ENCODE results near the gene CES1. TPM values are rescaled to one million over a fixed set of nuclear protein-coding genes. Genes with fewer than 3 reads are reported as not detected.
"Not testable (repeated sequence)": the region's sequence is repeated elsewhere in the genome, so short reads cannot be mapped to it uniquely, and the experiment has no call there.

The CES1 gene
- total RNA-seq, 1 donor from 2014 or later = 29.1 TPM

- TF ChIP-seq, protein P1, sequence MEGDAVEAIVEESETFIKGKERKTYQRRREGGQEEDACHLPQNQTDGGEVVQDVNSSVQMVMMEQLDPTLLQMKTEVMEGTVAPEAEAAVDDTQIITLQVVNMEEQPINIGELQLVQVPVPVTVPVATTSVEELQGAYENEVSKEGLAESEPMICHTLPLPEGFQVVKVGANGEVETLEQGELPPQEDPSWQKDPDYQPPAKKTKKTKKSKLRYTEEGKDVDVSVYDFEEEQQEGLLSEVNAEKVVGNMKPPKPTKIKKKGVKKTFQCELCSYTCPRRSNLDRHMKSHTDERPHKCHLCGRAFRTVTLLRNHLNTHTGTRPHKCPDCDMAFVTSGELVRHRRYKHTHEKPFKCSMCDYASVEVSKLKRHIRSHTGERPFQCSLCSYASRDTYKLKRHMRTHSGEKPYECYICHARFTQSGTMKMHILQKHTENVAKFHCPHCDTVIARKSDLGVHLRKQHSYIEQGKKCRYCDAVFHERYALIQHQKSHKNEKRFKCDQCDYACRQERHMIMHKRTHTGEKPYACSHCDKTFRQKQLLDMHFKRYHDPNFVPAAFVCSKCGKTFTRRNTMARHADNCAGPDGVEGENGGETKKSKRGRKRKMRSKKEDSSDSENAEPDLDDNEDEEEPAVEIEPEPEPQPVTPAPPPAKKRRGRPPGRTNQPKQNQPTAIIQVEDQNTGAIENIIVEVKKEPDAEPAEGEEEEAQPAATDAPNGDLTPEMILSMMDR (IDR thresholded peaks at IDR 0.05; ENCODE audit: borderline replicate concordance) = no peak
- no peaks in the 10 kb centered on the region for H3K4me1 ChIP-seq
- no peaks in the 10 kb centered on the region for H3K9me3 ChIP-seq (replicated peaks)
- DNase-seq = no peak
- intact Hi-C loops (cut with micrococcal nuclease) = no loop called here
- H3K4me3 ChIP-seq = no peak overlapping the region
- no peaks in the 10 kb centered on the region for H3K36me3 ChIP-seq
- H3K27ac ChIP-seq (replicated peaks) = no peak overlapping the region
- peaks cover 36% of the 10 kb centered on the region for H3K27me3 ChIP-seq (ENCODE audit: low read depth)
Measured at GRCh38 chr16:55871411-55872038, 38.6 kb upstream of the CES1 start.

- Histone ChIP-seq H3K27ac (replicated peaks) (no peak overlapping the region), H3K27me3 (ENCODE audit: low read depth) (peaks cover 21% of the 10 kb centered on the region), H3K4me3 (no peak overlapping the region), H3K9me3 (replicated peaks) (no peaks in the 10 kb centered on the region), H3K36me3 (no peaks in the 10 kb centered on the region), H3K4me1 (no peaks in the 10 kb centered on the region)
- DNase-seq = no peak
- intact Hi-C loops (cut with micrococcal nuclease) = no loop called here
- TF ChIP-seq, protein P1 (IDR thresholded peaks at IDR 0.05; ENCODE audit: borderline replicate concordance) = no peak
Measured at GRCh38 chr16:55868980-55869379, 36.1 kb upstream of the CES1 start.

DNA sequence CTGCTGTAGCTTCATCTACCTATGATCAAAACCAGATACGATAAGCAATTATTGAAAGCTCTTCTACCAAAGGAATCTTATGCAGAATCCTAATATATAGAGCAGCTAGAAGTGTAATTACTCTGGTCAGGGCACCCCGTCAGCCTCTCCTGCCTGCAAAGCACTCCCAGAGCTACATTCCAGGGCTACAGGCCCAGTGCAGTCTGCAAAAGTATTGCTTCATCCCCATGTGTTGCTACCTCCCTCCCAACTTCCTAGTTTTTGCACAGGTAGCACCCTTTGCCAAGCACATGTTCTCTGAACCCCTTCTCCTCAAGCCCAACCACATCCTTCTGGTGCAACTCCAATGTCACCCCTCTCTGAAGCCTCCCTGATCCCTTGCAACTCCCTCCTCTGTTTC is 35.2 kb upstream of the CES1 start:
- no peaks in the 10 kb centered on the region for H3K4me1 ChIP-seq
- TF ChIP-seq, protein P1 (IDR thresholded peaks at IDR 0.05; ENCODE audit: borderline replicate concordance) = no peak
- intact Hi-C loops (cut with micrococcal nuclease) = no loop called here
- no peak overlapping the region for H3K27ac ChIP-seq (replicated peaks)
- no peaks in the 10 kb centered on the region for H3K36me3 ChIP-seq
- H3K4me3 ChIP-seq = no peak overlapping the region
- H3K9me3 ChIP-seq (replicated peaks) = no peaks in the 10 kb centered on the region
- no peak for DNase-seq
- peaks cover 19% of the 10 kb centered on the region for H3K27me3 ChIP-seq (ENCODE audit: low read depth)

DNA sequence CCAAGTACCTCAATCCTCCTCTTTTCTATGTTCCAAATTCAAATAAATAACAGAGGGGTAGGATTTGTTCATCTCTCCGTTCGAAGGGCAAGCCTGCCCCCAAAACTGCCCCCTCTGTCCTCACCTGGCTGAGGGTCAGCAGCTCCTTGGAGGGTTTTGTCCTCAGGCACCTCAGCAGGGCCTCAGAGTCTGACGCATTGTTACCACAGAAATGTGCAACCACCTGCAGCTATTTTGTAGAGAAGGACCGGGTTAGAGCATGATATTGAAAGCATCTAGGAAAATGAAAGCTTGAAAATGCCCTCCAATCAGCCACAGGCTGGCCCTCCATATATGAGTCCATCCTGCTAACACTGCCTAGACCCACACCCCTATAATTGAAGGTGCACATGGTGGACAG is 28.4 kb upstream of the CES1 start:
- Histone ChIP-seq H3K27ac (replicated peaks) (no peak overlapping the region), H3K36me3 (no peaks in the 10 kb centered on the region)
- intact Hi-C loops (cut with micrococcal nuclease) = no loop called here

GRCh38 chr16:55857650-55858049 is 24.8 kb upstream of the CES1 start:
- intact Hi-C loops (cut with micrococcal nuclease); H3K9me3 ChIP-seq (replicated peaks): not testable (repeated sequence)
- peaks cover 28% of the 10 kb centered on the region for H3K27me3 ChIP-seq (ENCODE audit: low read depth)

More for the DNA sequence above, 28.4 kb upstream of the CES1 start:
- H3K4me3 ChIP-seq = no peak overlapping the region
- peaks cover 40% of the 10 kb centered on the region for H3K27me3 ChIP-seq (ENCODE audit: low read depth)
- no peaks in the 10 kb centered on the region for H3K4me1 ChIP-seq
- DNase-seq = no peak
- TF ChIP-seq, protein P1 (IDR thresholded peaks at IDR 0.05; ENCODE audit: borderline replicate concordance) = no peak
- no peaks in the 10 kb centered on the region for H3K9me3 ChIP-seq (replicated peaks)

DNA sequence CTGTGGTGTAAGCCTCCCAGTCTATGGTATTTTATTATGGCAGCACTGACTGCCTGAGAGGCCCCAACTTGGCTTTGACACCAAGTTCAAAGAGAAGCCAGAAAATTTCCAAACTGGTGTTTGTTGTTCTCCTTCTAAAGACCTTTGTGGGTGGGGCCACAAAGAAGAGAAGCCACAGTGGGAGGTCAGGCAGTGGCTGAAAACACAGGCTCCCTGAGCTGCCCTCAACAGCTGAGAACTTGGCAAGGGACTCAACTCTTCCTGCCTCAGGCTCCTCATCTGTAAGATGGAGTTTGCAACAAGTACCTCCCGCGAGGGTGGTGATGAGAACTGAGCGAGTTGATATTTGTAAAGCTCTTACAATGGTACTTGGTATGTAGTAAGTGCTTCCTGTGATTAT is 24.1 kb upstream of the CES1 start:
- TF ChIP-seq, protein P1 (IDR thresholded peaks at IDR 0.05; ENCODE audit: borderline replicate concordance) = no peak
- no peaks in the 10 kb centered on the region for H3K9me3 ChIP-seq (replicated peaks)
- H3K27ac ChIP-seq (replicated peaks) = no peak overlapping the region
- H3K4me1 ChIP-seq = no peaks in the 10 kb centered on the region
- intact Hi-C loops (cut with micrococcal nuclease) = no loop called here
- peaks cover 32% of the 10 kb centered on the region for H3K27me3 ChIP-seq (ENCODE audit: low read depth)
- H3K4me3 ChIP-seq = no peak overlapping the region
- no peak for DNase-seq
- H3K36me3 ChIP-seq = no peaks in the 10 kb centered on the region

More at GRCh38 chr16:55857650-55858049, 24.8 kb upstream of the CES1 start:
- H3K4me1 ChIP-seq; DNase-seq; H3K4me3 ChIP-seq; H3K36me3 ChIP-seq; H3K27ac ChIP-seq (replicated peaks): not testable (repeated sequence)

All from left ventricle myocardium inferior (tissue), 1 donor.